Measurements from ENCODE around the gene DRC1.

Gene DRC1

GRCh38 chr2:26444236-26444635, 42.5 kb downstream of the DRC1 start:
- no peak for DNase-seq (ENCODE audit: low read depth in 2 of 2)

DNA sequence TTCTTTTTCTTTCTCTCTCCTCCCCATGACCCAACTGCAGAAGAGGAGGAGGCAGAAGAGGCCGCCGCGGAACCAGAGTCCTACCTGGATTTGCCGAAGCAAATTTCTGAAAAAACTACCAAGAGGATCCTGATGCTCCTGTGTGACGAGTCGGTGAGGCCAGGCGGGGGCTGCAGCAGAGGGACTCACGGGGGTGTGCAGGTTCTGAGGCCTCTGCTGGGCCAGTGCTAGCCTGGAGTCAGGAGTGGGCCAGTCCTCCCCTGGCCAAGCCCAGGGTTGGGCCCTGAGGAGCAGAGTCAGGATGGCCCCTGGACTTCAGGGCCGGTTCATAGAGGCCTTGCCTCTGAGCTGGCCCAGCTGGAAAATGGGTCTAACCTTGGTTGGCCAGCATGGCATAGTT, 46.9 kb downstream of the DRC1 start:
- no peak for DNase-seq (ENCODE audit: low read depth in 2 of 2)

DNA sequence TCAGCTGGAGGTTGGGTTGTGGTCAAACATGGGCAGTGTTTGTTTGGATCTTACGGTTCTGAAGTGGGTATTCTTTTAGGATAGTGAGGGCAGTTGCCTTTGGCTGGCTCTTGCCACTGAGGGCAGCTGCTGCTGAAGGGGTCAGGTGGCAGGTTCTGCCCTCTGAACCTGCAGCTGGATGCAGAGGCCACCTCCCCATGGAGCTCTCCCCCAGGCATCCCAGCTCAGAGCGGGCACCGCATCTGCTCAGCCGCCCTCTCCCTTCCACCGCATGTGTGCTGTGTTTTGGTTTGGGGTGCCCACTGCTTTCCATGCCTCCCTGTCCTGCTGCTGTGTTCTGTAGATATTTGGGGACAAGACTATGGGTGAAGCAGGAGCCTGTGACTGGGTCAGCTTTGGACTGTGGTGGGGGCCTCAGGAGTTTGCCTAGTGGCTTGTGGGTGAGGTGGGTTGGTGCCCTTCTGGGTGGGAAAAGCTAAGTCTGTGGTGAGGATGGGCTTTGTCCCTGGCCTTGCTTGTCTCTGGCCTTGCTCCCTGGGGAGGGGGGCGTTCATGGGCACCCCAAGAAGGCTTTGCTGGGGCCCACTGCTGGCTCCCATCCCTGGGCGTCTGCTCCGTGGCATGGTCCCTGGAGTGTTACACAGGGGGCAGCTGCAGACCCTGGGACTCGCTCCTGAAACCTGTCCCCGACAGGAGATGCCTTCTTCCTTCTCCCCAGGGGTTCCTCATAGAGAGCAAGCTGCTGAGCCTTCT, 47.7 kb downstream of the DRC1 start:
- DNase-seq (ENCODE audit: low read depth in 2 of 2) = no peak

GRCh38 chr2:26450031-26450635, 48.4 kb downstream of the DRC1 start:
- no peak for DNase-seq (ENCODE audit: low read depth in 2 of 2)

GRCh38 chr2:26451700-26452099, 50.0 kb downstream of the DRC1 start:
- no peak for DNase-seq (ENCODE audit: low read depth in 2 of 2)

DNA sequence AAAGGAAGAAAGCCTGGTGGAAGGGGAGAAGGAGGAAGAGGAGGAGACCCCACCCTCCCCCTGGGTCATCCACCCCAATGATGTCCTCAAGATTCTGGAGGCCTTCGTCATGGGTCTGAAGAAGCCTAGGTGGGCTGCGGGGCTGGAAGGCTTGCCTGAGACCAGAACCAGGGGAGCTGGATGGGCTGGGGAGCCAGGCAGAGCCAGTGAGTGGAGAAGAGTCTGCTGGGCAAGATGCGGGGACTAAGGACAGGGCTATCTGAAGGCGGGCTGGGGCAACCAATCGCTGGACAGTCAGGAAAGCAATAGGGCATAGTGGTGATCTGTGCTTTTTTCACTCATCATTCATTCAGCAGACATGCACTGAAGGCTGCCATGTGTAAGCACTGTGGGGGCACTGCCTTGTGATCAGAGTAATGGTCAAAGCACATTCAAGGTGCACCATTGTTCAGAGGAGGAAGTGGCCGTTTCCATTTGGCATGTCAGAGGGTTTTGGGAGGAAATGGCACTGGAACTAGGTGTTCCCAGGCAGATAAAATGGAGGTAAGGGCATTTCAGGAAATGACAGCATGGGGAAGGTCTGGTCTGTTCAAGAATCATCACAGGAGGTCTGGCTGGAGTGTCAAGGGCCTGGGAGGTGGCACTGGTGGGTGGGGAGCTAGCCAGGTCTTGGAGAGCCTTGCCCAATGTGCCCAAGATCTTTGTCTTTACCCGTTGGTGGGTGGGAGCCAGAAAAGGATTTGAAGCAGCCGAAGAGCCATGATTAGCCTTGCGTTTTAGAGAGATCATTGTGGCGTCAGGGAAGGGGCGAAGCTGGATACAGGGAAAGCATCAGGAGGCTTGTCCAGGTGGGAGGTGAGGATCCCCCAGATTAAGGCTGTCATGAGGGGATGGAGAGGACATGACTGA, 52.0 kb downstream of the DRC1 start:
- no peak for DNase-seq (ENCODE audit: low read depth in 2 of 2)

GRCh38 chr2:26454561-26455001, 52.9 kb downstream of the DRC1 start:
- DNase-seq (ENCODE audit: low read depth in 2 of 2) = no peak

- DNase-seq (ENCODE audit: low read depth in 2 of 2) = no peak
Observed at GRCh38 chr2:26455037-26455669, 53.4 kb downstream of the DRC1 start.

- no peak for DNase-seq (ENCODE audit: low read depth in 2 of 2)
Observed at GRCh38 chr2:26455670-26456439, 54.1 kb downstream of the DRC1 start.

DNA sequence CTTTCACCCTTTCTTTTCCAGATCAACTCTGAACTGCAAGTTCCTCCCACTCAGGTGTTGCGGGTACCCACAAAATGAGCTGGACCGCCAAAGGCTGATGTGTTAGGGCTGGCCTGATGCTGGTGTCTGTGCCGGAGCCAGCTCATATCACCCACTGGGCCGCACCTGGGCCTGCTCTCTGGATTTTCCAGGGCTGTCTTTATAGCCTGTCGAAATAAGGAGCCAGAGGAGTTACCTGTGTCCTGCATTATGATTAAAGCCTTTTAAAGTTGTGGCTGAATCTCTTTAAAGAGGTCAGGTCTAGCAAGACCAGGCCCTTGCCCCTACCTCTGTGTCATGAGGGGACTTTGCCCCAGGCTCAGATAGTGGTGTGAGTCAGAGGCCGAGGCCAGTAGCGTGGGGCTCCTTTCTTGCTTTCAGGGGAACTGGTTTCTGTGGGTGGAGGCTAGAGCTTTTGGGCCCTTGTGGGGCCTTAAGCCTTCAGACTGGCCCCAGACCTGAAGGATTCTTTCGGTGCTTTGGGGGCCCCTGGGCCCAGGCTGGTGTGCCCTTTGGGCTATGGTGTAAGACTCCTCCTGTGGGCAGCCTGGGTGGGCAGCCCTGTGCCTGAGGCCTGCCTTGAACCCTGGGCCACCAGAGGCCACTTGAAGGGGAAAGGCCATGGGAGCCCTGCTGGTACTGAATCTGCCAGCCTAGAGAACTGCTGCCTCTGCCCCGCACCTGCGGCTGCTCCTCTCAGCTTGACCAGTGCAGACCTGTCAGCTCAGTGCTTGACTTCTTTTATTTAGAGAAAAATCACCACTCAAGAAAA, 54.9 kb downstream of the DRC1 start:
- no peak for DNase-seq (ENCODE audit: low read depth in 2 of 2)

DNA sequence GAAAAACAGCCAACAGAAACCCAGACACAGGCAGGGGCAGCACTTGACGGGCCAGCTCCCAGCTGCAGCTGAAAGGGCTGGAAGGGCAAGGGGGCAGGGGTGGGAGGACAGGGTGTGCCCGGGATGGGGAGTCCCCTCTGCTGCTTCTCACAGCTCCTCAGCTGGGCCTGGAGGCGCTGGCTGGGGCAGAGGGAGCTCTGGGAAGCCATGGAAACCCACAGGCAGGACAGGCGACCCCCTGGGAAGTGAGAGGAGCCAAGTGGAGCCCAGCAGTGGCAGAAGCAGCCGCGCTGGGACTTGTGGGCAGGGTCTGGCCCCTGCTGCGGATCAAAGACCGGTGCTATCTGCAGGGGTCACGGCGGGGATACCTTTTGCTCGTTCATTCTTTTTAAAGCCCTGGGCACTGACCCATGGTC, 55.5 kb downstream of the DRC1 start:
- no peak for DNase-seq (ENCODE audit: low read depth in 2 of 2)

DNA sequence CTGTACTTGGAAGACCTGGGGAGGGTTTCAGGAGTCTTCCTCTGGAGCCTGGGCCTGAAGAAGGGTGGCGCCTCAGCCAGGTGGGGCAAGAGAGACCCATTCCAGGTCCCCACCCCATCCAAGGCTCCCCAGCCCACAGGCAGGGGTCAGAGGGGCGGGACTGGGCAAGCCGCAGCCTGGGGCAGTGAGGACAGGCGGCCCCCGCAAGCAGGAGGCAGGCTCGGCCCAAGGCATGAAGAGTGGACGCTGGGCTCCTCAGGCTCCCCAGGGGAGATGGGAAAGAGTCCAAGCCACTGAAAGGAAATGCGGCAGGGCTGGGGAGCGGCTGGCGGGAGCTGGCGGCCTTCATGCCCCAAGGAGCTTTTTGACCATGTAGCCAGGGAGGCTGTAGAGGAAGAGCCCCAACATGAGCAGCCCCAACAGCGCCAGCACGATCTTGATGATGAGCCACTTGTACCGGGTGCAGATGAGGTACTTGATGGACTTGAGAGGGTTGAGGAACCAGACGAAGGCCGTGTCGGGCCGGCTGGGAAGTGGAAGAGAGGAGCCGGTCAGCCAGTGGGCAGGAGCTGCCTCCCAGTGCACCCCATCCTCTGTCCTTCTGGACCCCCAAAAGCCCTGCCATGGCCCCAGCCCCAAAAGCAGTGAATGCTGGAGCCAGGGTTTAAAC, 56.1 kb downstream of the DRC1 start:
- no peak for DNase-seq (ENCODE audit: low read depth in 2 of 2)

DNA sequence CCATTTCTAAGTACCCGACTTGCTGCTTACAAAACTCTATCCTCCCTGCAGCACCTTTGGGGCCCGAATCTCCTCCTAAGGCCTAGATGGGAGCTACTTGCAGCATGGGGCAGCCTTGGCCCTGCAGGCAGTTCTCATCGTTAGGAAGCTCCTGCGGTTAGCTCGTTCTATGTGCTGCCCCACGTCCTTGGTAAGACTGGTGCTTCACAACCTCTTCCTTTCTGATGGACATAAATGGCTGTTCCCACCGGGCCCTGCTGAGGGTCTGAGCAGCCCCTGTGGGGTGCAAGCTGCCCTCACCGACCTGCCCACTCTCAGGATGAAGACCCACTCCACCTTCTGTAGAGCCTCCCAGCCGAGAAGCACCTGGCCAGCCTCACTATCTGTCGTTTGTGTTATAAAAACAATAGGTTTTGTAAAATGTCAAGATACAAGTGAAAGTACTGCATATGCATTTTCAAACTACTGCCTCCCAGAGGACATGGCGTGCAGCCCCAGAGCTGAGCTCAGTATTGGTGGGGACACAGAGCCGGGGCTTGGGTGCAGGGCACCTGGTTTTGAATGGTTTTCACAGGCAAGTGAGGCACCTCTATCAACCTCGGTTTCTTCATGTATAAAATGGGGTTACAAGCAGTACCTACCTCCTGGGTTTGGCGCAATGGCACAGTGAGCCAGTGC, 56.8 kb downstream of the DRC1 start:
- DNase-seq (ENCODE audit: low read depth in 2 of 2) = no peak

GRCh38 chr2:26459991-26460612, 58.4 kb downstream of the DRC1 start:
- no peak for DNase-seq (ENCODE audit: low read depth in 2 of 2)

DNA sequence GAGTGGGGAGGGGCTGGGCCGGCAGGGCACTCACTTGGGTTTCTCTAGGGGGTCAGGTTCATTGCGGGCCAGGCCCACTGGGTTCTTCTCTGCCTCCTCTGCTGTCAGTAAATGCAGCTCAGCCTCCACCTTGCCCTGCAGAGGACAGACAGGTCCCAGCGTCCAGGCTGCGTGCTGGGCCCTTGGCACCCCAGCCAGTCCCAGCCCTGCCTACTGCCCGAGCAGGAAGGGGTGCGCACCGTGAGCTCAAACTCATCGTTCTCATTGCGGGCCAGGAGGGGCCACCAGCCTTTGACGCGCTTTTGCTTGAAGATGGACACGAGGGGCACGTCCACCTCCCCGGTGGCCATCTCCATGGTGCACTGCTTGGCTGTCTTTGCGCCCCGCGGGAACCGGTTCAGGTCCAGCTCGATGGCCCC, 58.9 kb downstream of the DRC1 start:
- no peak for DNase-seq (ENCODE audit: low read depth in 2 of 2)

DNA sequence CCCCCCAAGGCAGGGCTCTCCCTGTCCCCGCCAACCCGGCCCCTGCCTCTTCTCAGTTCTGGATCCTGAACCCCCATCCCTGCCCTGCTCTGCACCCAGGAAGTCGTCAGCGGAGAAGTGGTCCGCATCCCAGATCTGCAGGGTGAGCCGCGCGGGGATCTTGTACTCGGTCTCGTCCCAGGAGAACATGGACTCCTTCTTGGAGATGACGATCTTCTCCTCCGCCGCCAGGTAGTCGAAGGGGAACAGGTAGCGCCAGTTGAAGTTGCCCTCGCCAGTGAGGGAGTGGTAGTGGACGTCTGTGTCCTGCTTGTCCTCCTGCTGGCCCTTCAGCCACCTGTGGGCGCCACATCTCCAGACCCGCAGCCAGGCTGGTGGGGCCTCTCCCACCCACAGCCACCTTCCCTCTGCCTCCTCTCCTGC, 59.9 kb downstream of the DRC1 start:
- DNase-seq (ENCODE audit: low read depth in 2 of 2) = no peak

- DNase-seq (ENCODE audit: low read depth in 2 of 2) = no peak
Observed at GRCh38 chr2:26462100-26462499, 60.4 kb downstream of the DRC1 start.

GRCh38 chr2:26462511-26463243, 61.0 kb downstream of the DRC1 start:
- no peak for DNase-seq (ENCODE audit: low read depth in 2 of 2)

All from activated CD8-positive, alpha-beta memory T cell treated with anti-CD3 and anti-CD28 coated beads for 4 hours (primary cell).